ENCODE data around the gene TEX2.

Gene TEX2

DNA sequence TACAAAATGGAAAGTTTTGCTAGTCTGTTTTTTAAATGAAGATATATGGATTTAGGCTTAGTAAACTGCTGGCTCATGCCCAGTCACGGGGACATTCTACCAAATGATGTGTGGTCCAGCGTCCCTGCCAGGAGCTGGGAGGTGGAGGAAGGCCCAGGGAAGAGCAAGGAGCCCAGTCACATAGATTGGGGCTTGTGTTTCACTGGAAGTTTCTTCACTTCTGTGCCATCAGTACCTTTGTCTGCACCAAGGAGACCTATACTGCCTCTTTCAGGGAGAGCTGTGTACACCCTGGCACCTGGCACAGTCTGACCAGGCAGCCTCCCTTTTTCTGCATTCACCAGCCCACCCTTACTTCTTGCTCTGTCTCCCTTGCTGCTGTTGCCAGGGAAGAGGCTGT is 100.5 kb downstream of the TEX2 start:
- no peaks in the 10 kb centered on the region for H3K79me2 ChIP-seq (ENCODE audit: insufficient read depth, low read length)
- H3K9ac ChIP-seq (ENCODE audit: low read length): no peak overlapping the region
- no peaks in the 10 kb centered on the region for H3F3A ChIP-seq (ENCODE audit: insufficient read depth, low read length)
- H3K36me3 ChIP-seq (ENCODE audit: insufficient read depth, low read length): no peaks in the 10 kb centered on the region
- no peaks in the 10 kb centered on the region for H3K9me3 ChIP-seq (ENCODE audit: low read length)
- TF ChIP-seq, protein P1, sequence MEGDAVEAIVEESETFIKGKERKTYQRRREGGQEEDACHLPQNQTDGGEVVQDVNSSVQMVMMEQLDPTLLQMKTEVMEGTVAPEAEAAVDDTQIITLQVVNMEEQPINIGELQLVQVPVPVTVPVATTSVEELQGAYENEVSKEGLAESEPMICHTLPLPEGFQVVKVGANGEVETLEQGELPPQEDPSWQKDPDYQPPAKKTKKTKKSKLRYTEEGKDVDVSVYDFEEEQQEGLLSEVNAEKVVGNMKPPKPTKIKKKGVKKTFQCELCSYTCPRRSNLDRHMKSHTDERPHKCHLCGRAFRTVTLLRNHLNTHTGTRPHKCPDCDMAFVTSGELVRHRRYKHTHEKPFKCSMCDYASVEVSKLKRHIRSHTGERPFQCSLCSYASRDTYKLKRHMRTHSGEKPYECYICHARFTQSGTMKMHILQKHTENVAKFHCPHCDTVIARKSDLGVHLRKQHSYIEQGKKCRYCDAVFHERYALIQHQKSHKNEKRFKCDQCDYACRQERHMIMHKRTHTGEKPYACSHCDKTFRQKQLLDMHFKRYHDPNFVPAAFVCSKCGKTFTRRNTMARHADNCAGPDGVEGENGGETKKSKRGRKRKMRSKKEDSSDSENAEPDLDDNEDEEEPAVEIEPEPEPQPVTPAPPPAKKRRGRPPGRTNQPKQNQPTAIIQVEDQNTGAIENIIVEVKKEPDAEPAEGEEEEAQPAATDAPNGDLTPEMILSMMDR (IDR thresholded peaks at IDR 0.05; ENCODE audit: low read length): no peak
- no peak for TF ChIP-seq EZH2 (IDR thresholded peaks at IDR 0.05; ENCODE audit: borderline replicate concordance, low read length)
- H4K20me1 ChIP-seq (ENCODE audit: insufficient read depth, low read length): no peaks in the 10 kb centered on the region
- H3K27ac ChIP-seq (ENCODE audit: low read depth, low read length, poor library complexity, severe bottlenecking): no peak overlapping the region
- no peaks in the 10 kb centered on the region for H3K27me3 ChIP-seq (ENCODE audit: insufficient read depth, low read length)
- H3K4me3 ChIP-seq (ENCODE audit: low read depth, low read length, poor library complexity, severe bottlenecking): no peak overlapping the region
- no peaks in the 10 kb centered on the region for H3K9me2 ChIP-seq (ENCODE audit: low read depth, low read length)
- H2AFZ ChIP-seq (ENCODE audit: low read length): no peak overlapping the region
- H3K4me2 ChIP-seq (ENCODE audit: low read length): no peak overlapping the region
- H3K4me1 ChIP-seq (ENCODE audit: insufficient read depth, low read length, severe bottlenecking): no peaks in the 10 kb centered on the region

DNA sequence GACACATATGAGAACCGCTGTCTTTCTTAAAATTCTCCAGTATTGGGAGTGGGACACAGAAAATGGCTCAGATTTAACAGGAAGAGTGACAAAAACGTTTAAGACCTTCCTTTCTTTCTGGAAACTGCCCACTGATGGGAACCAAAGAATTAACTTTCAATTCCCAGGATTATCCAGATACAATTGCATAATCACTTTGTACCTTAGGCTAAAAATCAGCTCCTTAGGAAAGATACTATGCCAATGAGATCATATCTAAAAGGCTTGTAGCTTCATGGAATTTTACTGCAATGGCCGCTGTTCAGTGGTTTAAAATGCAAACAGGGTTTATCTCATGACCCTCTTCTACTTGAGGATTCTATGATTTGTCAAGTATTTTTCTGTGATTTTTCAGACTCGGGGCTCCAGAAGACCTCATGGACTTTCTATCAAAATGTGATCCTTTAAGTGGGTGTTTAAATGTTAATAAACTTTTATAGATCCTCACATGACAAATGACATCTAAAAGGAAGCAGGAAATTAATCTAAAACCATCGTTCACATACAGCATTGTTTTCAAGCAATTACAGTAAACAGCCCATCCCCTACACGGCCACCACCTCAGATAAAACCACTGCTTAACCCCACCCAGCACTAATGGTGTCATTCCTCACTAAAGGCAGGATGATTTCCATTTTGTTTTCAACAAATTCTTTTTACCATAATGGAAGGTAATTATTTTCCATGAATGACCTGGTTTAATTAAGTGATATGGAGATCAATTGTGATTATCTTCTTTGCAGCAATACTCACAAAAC is 101.5 kb downstream of the TEX2 start:
- no peak overlapping the region for H2AFZ ChIP-seq (ENCODE audit: low read length)
- H3K79me2 ChIP-seq (ENCODE audit: insufficient read depth, low read length): no peaks in the 10 kb centered on the region
- no peaks in the 10 kb centered on the region for H3K9me3 ChIP-seq (ENCODE audit: low read length)
- H3K9ac ChIP-seq (ENCODE audit: low read length): no peak overlapping the region
- H3K4me2 ChIP-seq (ENCODE audit: low read length): no peak overlapping the region
- H3K27me3 ChIP-seq (ENCODE audit: insufficient read depth, low read length): no peaks in the 10 kb centered on the region
- H3K36me3 ChIP-seq (ENCODE audit: insufficient read depth, low read length): no peaks in the 10 kb centered on the region
- no peak overlapping the region for H3K27ac ChIP-seq (ENCODE audit: low read depth, low read length, poor library complexity, severe bottlenecking)
- H4K20me1 ChIP-seq (ENCODE audit: insufficient read depth, low read length): no peaks in the 10 kb centered on the region
- no peaks in the 10 kb centered on the region for H3F3A ChIP-seq (ENCODE audit: insufficient read depth, low read length)
- no peak overlapping the region for H3K4me3 ChIP-seq (ENCODE audit: low read depth, low read length, poor library complexity, severe bottlenecking)
- no peaks in the 10 kb centered on the region for H3K9me2 ChIP-seq (ENCODE audit: low read depth, low read length)
- no peak for TF ChIP-seq EZH2 (IDR thresholded peaks at IDR 0.05; ENCODE audit: borderline replicate concordance, low read length)
- TF ChIP-seq, protein P1 (IDR thresholded peaks at IDR 0.05; ENCODE audit: low read length): no peak
- no peaks in the 10 kb centered on the region for H3K4me1 ChIP-seq (ENCODE audit: insufficient read depth, low read length, severe bottlenecking)

GRCh38 chr17:64160378-64160777 is 102.7 kb downstream of the TEX2 start:
- H3K27ac ChIP-seq (ENCODE audit: low read depth, low read length, poor library complexity, severe bottlenecking): no peak overlapping the region
- H3K36me3 ChIP-seq (ENCODE audit: insufficient read depth, low read length): no peaks in the 10 kb centered on the region
- H3F3A ChIP-seq (ENCODE audit: insufficient read depth, low read length): no peaks in the 10 kb centered on the region
- no peaks in the 10 kb centered on the region for H3K9me3 ChIP-seq (ENCODE audit: low read length)
- no peaks in the 10 kb centered on the region for H3K9me2 ChIP-seq (ENCODE audit: low read depth, low read length)
- H2AFZ ChIP-seq (ENCODE audit: low read length): no peak overlapping the region
- H3K4me1 ChIP-seq (ENCODE audit: insufficient read depth, low read length, severe bottlenecking): no peaks in the 10 kb centered on the region
- H3K79me2 ChIP-seq (ENCODE audit: insufficient read depth, low read length): no peaks in the 10 kb centered on the region
- no peaks in the 10 kb centered on the region for H4K20me1 ChIP-seq (ENCODE audit: insufficient read depth, low read length)
- no peak overlapping the region for H3K4me3 ChIP-seq (ENCODE audit: low read depth, low read length, poor library complexity, severe bottlenecking)
- TF ChIP-seq, protein P1 (IDR thresholded peaks at IDR 0.05; ENCODE audit: low read length): no peak
- no peak for TF ChIP-seq EZH2 (IDR thresholded peaks at IDR 0.05; ENCODE audit: borderline replicate concordance, low read length)
- no peaks in the 10 kb centered on the region for H3K27me3 ChIP-seq (ENCODE audit: insufficient read depth, low read length)
- no peak overlapping the region for H3K9ac ChIP-seq (ENCODE audit: low read length)
- no peak overlapping the region for H3K4me2 ChIP-seq (ENCODE audit: low read length)

All from OCI-LY1 (cell line).